ENCODE measurements around the gene COL18A1. TPM values are rescaled to one million over a fixed set of nuclear protein-coding genes. Genes with fewer than 3 reads are reported as not detected.

The COL18A1 gene
- polyA plus RNA-seq, 1 experiment, result 25.3 TPM

DNA sequence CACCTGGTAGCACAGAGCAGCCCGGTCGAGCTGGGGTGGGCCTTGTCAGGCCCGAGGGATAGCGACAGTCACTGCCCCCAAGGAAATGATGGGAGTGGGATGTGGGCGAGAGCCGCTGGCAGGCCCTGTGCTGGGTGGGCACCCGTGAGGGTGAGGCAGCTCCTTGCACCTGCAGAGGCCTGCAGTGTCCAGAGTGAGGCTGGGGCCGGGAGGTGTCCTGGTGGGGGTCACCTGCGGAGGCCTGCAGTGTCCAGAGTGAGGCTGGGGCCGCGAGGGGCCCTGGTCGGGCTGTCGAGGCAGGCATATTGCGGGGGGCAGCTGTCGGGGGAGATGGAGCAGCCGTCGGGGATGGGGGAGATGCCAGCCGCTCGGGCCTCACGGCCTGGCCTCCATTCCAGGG is 87.8 kb downstream of the COL18A1 start:
- Histone ChIP-seq H3K4me3 (ENCODE audit: low read depth, low read length) (no peak overlapping the region), H3K27ac (ENCODE audit: low read depth, low read length) (no peak overlapping the region), H3K9me3 (ENCODE audit: control insufficient read depth, insufficient read depth, low read length) (peaks cover 5% of the 10 kb centered on the region; the same call in 1 of the 2 replicates), H3K27me3 (ENCODE audit: control insufficient read depth, insufficient read depth, low read length) (no peaks in the 10 kb centered on the region)
- ChIA-PET POLR2A (no interaction called here), CTCF (no interaction called here)
- no peak for DNase-seq (ENCODE audit: low read depth, low spot score)
- TF ChIP-seq, protein P1, sequence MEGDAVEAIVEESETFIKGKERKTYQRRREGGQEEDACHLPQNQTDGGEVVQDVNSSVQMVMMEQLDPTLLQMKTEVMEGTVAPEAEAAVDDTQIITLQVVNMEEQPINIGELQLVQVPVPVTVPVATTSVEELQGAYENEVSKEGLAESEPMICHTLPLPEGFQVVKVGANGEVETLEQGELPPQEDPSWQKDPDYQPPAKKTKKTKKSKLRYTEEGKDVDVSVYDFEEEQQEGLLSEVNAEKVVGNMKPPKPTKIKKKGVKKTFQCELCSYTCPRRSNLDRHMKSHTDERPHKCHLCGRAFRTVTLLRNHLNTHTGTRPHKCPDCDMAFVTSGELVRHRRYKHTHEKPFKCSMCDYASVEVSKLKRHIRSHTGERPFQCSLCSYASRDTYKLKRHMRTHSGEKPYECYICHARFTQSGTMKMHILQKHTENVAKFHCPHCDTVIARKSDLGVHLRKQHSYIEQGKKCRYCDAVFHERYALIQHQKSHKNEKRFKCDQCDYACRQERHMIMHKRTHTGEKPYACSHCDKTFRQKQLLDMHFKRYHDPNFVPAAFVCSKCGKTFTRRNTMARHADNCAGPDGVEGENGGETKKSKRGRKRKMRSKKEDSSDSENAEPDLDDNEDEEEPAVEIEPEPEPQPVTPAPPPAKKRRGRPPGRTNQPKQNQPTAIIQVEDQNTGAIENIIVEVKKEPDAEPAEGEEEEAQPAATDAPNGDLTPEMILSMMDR (IDR thresholded peaks at IDR 0.05; ENCODE audit: low read depth, low read length), result no peak

DNA sequence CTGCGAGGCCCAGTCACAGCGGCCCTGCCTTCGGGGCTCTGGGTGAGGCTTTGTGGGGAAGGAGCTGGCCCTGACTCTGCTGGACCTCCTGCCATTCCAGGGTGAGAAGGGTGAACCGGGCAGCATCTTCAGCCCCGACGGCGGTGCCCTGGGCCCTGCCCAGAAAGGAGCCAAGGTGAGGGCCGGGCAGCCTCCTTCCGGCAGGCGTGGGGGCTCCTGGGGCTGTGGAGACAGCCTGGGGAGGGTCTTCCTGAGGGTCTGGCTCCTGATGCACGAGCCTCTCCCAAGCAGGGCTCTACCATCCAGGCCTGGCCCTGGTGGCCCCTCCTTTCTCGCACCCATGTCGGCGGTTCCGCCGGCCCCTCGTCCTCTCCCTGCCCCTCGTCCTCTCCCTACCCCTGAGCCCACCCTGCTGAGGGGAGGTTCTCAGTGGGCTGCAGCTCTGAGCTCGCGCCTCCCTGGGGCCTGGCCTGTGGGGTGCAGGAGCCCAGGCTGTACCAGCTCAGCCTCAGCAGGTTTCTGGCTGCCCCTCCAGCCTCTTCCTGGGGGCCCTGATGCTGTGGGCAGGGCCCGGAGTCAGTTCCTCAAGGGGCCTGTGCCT is 88.5 kb downstream of the COL18A1 start:
- no peak overlapping the region for H3K4me3 ChIP-seq (ENCODE audit: low read depth, low read length)
- peaks cover 8% of the 10 kb centered on the region; the same call in 1 of the 2 replicates for H3K9me3 ChIP-seq (ENCODE audit: control insufficient read depth, insufficient read depth, low read length)
- no peak overlapping the region for H3K27ac ChIP-seq (ENCODE audit: low read depth, low read length)
- TF ChIP-seq, protein P1 (IDR thresholded peaks at IDR 0.05; ENCODE audit: low read depth, low read length), result no peak
- CTCF ChIA-PET, result no interaction called here
- no peaks in the 10 kb centered on the region for H3K27me3 ChIP-seq (ENCODE audit: control insufficient read depth, insufficient read depth, low read length)
- DNase-seq (ENCODE audit: low read depth, low spot score), result no peak
- POLR2A ChIA-PET, result no interaction called here

DNA sequence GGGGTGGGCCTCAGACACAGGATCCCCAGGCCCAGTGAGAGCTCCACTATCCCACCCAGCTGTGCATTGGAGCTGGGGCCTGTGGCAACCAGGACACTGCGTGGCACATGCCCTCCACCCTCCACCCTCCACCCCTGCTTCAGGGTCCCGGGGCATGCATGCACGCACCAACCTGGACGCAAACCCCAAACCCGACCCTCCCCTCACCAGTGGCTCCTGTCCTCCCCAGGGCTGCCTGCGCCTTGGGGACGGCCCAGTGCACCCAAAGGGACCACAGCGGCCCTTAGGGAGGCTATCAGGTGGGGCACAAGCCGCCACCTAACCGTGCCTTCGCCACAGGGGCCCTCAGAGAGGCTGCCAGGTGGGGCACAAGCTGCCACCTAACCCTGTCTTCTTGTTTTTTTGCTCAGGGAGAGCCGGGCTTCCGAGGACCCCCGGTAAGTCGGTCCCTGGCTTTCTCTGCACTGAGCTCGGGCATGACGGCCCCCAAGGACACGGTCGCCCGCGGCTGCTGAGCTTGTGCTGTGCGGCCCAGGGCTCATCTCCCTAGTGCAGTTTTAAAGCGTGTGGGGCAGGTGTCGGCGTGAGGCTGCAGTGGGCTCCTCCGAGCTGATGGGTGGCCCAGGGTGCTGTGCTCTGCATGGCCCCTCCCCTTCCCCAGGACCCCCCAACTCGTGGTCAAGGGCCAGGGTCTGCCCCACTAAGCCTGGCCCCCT is 89.3 kb downstream of the COL18A1 start:
- POLR2A ChIA-PET, result no interaction called here
- Histone ChIP-seq H3K4me3 (ENCODE audit: low read depth, low read length) (no peak overlapping the region), H3K27ac (ENCODE audit: low read depth, low read length) (no peak overlapping the region), H3K27me3 (ENCODE audit: control insufficient read depth, insufficient read depth, low read length) (no peaks in the 10 kb centered on the region), H3K9me3 (ENCODE audit: control insufficient read depth, insufficient read depth, low read length) (peaks cover 11% of the 10 kb centered on the region; the same call in 1 of the 2 replicates)
- CTCF ChIA-PET, result no interaction called here
- TF ChIP-seq, protein P1 (IDR thresholded peaks at IDR 0.05; ENCODE audit: low read depth, low read length), result no peak
- no peak for DNase-seq (ENCODE audit: low read depth, low spot score)

DNA sequence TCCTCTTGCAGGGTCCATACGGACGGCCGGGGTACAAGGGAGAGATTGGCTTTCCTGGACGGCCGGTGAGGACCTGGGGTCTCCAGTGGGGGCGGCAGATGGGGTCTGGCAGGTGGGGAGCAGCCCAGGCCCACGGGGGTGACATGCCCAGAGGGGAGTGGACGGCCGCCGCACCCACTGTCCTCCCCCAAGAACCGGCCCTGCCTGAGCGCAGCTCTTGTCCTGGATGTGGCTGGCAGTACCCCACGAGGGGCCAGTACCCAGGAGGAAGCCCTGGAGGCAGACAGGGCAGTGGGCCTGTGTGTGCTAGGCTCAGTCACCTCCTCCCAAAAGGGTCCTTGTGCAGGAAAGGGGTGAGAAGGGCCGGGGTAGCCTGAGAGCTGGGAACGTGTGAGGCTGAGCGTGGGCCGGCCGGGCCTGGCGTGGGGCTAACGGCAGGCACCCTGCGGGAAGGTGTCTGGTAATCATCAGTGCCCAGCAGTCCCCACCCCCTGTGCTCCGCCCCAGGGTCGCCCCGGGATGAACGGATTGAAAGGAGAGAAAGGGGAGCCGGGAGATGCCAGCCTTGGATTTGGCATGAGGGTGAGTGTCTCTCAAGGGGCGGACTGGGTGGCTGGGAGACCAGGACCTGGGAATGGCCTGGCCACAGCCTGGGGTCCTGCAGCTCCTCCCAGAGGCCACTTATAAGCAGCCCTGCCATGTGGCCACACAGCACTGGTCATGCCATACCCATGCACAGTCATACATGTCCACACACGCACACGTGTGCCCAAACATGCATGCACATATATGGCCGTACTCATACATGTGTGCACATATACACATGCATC is 90.1 kb downstream of the COL18A1 start:
- POLR2A ChIA-PET, result no interaction called here
- H3K4me3 ChIP-seq (ENCODE audit: low read depth, low read length), result no peak overlapping the region
- peaks cover 14% of the 10 kb centered on the region; the same call in 1 of the 2 replicates for H3K9me3 ChIP-seq (ENCODE audit: control insufficient read depth, insufficient read depth, low read length)
- TF ChIP-seq, protein P1 (IDR thresholded peaks at IDR 0.05; ENCODE audit: low read depth, low read length), result no peak
- H3K27ac ChIP-seq (ENCODE audit: low read depth, low read length), result no peak overlapping the region
- DNase-seq (ENCODE audit: low read depth, low spot score), result no peak
- no peaks in the 10 kb centered on the region for H3K27me3 ChIP-seq (ENCODE audit: control insufficient read depth, insufficient read depth, low read length)
- CTCF ChIA-PET, result no interaction called here
